ENCODE results near the gene RAP2B.
A peak's percentile ranks its signal among the peaks of the same experiment; 100 is the strongest.
"Not testable (repeated sequence)": the region's sequence is repeated elsewhere in the genome, so short reads cannot be mapped to it uniquely, and the experiment has no call there.

Gene RAP2B

DNA sequence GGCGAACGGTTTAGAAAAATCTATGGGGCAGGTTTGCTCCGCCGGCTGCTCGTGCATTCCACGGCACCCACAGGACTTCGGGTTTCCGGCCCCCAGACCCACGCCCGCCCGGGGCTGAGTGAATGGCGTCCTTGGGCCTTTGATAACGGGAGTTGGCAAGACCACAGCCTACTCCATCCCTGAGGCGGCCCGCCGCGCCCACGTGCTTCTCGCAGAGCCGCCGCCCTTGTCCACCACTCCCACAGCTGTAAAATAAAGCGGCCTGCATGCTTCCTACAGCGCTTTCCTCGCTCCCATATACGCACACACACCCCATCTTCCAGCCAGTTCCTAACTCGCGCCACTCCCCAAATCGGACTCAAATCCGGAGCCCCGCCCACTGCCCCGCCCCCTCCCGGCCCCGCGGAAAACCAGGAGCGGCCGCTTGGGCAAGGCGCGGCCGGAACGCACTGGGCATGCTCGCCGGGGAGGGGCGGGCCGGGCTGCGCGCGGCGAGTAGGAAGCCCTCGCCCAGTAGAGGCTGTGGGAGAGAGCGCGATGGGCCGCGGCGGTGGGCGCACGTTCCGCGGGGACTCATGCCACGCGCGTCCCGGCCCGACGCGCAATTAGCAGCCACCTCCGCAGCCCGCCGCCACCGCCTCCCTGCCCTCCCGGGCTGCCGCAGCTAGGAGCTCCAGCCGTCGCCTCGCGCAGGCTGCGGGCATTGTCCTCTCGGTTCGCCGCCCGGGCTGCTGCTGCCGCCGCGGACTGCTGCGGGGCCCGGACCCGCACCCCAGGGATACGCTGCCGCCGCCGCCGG, at the start of gene RAP2B:
TSS of gene RAP2B (plus strand) at position 513 of the 799 bp plus-strand sequence. CDS start 468 bp downstream, outside the sequence.
- peak; percentile 95 to 97 for DNase-seq

DNA sequence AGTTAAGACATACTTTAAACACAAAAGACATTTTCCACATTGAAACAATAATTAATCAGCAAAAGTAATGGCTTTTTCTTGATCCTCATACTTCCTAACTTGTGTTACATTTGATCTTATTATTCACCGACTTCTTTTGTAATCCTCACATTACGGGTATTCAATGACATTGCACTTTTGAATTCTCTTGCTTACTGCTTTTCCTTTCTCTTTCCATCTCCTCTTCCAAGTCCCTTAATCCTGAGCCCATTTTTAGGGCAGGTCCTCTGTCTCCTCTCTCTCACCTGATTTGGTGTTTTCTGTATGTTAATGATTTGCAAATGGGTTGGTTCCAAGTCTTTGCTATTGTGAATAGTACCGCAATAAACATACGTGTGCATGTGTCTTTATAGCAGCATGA, 48.5 kb upstream of the RAP2B start:
- DNase-seq: no peak

DNA sequence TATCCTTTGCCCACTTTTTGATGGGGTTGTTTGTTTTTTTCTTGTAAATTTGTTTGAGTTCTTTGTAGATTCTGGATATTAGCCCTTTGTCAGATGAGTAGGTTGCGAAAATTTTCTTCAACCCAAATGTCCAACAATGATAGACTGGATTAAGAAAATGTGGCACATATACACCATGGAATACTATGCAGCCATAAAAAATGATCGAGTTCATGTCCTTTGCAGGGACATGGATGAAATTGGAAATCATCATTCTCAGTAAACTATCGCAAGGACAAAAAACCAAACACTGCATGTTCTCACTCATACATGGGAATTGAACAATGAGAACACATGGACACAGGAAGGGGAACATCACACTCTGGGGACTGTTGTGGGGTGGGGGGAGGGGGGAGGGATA, 47.8 kb upstream of the RAP2B start:
- DNase-seq: not testable (repeated sequence)

DNA sequence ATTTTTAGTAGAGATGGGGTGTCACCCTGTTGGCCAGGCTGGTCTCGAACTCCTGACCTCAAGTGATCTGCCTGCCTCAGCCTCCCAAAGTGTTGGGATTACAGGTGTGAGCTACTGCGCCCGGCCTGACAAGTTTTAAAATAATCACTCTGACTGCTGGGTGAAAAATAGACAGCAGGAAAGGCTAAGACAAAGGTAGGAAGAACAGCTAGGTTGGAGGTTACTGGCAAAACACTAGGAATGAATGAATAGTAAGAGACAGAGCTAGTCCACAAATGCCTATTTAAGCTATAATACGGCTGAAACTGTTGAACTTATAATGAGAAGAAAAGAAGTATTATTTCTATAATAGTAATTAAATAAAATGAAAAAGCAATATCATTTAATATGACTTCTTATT, 46.7 kb upstream of the RAP2B start:
- no peak for DNase-seq

DNA sequence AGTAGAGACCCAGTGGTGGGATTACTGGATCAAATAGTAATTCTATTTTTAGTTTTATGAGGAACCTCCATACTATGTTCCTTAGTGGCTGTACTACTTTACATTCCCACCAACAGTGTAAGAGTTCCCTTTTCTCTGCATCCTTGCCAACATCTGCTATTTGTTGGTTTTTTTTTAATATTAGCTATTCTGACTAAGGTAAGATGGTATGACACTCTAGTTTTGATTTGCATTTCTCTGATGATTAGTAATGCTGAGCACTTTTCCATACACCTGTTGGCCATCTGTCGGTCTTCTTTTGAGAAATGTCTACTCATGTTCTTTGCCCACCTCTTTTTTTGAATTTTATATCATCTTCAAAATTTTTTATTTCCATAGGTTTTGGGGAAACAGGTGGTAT, 34.2 kb upstream of the RAP2B start:
- no peak for DNase-seq

DNA sequence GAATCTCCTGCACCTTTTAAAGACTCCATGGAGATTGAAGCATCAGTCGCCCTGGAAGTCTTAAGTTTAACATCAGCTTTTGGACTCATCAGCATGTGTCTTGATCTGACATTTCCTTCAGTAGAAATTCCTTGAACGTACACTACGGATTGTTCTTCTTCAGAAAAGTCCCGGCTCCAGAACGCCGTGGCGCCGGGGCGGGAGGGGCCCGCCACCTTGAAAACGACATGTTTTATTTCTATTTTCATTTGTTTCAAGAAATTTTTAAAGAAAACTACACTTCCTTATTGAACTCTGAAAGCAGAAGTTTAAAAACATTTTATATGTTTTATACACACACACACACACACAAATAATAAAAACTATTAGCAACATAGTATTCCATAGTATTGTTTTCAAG, 32.6 kb upstream of the RAP2B start:
- DNase-seq: no peak

DNA sequence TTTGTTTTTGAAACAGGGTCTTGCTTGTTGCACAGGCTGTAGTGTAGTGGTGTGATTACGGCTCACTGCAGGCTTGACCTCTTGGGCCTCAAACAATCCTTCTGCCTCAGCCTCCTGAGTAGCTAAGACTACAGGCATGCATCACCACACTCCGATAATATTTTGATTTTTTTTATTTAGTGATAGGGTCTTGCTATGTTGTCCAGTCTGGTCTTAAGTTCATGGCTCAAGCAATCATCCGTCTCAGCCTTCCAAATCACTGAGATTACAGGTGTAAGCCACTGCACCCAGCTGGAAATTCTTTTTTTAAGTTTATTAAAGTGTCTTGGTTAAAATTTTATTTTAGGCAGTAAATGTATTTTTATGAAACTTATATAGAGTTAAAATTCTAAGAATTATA, 32.2 kb upstream of the RAP2B start:
- DNase-seq: no peak

DNA sequence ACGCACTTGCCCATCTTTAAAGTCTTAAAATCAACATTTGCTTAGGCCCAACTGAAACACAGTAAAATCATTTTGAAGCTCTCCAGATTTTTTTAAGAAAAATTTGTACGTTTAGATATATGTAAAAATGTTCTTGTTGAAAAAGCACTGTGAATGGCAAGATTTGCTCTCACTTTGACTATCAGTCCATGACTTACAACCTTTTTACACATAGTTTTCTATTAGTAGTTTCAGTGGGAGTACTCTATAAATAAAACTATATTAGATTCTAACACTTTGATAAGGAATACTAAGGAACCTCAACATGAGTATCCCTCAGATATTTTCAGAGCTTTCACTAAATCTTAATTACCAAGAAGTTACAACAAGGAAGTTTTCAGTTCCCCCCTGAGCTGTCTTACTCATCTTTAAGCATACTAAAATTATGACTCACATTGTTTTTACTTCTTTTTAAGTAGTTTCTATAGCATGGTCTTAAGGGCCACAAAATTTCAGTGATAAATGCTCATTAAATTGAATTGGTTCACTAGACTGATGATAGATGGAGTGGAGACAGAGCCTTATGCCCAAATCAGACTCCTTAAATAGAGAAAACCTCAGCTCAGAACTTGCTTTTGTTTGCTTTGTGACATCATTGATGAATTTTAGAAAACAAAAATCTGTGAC, 31.6 kb upstream of the RAP2B start:
- no peak for DNase-seq

DNA sequence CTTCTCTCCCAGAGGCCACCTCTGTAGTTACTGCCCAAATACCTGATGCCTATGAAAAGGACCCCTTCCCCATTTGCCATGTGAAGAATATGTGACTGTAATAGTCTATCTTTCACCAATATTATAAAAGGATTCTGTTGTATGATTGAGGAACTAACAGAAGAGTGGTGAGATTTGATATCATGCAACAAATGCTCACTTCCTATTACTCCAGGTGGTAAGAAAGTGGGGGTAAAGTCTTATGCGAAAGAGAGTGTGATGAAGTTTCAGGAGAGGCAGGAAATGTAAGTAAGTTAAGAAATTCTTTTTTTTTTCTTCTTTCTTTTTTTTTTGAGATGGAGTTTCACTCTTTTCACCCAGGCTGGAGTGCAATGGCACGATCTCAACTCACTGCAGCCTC, 24.4 kb upstream of the RAP2B start:
- no peak for DNase-seq

DNA sequence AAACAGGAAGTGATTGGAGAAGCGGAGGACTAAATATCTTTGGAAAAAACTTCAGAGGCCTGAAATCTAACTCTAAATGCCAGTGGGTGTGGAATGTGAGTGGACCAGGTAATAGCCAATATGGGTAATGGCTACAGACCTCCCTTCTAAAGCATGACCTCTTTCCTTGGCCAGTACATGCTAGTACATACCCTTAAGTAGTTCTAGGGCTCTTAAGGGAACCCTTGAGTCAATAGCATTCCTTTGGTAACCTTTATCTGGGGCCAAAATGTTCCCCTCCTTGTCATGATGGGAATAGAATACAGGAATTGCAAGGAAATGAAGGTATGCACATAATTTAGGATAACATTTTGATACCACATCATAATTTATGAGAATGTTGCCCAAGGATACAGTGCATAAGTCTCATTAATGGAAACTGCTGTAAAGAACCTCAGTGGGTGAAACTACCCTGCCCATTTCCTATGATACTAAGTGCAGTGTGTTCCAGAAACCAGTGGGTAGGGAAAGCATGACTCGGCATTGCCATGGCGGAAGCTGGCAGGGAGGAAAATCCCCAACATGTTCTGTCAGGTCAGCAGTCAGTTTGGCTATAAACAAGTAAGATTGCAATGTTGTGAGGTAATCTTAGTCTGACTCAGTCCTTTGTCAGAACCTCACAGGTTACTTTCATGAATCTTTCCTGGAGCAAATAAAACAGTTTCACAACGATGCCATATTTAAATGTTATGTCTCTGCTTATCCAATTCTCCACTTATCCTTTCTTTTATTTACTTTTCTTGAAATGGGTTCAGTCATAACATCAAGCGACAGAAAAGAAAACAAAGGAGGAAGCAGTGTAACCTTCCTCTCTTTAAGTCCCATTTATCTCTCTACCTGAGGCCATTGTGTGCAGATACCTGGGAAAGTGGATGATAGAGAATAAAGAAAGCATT, 23.5 kb upstream of the RAP2B start:
- DNase-seq: peak; percentile 4 to 11

DNA sequence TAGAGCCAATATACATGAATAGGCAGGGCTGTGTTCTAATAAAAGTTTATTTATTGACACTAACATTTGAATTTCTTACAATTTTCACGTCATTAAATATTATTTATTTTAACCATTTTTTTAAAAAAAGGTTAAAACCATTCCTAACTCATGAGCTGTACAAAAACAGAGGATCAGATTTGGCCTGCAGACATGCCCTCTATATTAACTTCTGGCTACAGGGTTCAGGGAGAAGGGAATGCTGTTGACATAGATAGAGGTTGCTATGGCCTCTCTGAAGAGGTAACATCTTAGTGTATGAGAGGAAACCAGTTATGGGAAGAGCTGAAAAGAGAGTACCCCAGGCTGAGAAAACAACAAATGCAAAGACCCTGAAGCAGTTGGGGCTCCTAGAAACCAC, 19.1 kb upstream of the RAP2B start:
- DNase-seq: no peak

DNA sequence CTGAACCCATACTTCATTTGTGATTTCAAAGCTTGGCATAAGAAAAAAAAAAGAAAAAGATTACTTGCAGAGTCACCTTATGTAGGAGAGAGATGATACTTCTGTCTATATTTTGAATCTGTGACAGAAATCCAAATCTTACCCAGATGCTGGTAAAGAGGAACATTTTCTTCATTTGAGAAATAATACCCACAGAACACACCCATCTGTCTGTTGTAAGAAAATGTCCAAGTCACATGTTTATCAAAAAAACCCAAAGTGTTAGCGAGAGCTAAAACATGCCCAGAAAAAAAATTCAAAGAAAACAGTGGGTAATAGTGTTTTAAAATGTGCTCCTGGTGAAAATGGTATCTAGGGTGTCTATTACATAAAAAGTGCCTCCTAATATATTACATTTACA, 18.0 kb upstream of the RAP2B start:
- DNase-seq: no peak

DNA sequence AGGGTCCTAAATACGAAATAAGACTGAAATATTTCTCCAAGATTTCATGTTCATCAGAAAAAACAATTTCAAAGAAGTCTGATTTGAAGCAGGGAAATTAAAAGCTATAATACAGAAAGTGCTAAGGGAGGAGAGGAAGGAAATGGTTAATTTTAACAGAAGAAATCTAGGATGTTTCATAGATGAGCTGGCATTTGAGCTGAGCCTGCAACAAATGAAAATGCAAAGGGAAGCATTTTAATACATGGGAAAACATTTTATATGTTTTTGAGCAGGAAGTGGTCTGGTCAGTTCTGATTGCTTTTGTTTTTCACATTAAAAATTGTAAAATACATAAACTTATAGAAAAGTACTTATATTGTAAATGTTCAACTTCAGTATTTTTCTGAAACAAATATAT, 17.2 kb upstream of the RAP2B start:
- no peak for DNase-seq

DNA sequence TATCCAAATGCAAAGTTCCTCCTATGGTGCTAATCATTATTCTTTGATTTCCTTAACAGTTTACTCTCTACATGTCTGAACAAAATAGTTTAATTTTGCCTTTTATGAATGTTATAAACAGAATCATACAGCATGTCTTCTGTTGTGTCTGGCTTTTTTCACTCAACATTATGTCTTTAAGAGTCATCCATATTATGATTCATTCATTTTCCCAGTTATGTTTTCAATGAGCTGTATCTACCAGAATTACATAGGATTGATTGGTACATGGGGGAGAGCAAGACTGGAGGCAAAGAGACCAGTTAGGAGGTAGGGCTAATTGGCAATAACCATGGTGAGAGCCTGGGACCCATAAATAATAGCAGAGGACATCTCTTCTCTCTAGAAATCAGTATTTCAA, 16.6 kb upstream of the RAP2B start:
- no peak for DNase-seq

DNA sequence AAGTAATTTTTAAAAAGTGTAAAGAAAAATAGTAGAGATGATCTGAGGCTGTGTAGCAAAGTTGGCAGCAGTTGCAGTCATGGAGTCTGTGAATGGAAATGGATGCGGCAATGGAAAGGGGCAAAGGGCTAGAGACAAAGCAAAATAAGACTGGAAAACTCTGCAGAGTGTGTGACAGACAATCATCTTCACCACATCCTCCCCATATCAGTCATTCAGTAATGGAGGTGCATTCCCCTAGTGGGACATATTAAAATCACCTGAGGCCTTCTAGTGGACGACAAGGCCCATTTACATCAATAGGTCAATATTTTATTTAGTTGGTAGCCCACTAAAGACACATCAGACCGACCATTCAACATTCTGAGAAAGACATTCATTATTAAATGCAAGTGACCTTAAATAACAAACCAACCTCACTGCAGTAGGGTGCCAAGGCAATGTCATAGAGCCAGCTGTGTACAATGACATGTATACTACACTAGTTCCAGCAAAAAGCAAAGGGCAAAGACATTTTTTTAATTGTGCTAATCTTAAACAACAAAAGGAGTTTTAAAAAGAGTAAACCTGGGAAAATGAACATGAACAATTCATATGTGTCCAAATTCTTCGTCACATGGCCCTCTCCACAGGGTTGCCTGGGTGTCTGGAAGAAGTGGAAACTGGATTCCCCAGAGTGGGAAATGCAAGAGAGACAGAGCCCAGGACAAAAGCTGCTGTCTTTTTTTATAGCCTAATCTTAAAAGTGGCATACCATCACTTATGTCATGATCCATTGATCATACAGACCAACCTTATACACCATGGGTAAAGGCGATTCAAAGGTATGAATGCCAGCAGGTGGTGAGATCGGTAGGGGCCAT, 15.6 kb upstream of the RAP2B start:
- no peak for DNase-seq

DNA sequence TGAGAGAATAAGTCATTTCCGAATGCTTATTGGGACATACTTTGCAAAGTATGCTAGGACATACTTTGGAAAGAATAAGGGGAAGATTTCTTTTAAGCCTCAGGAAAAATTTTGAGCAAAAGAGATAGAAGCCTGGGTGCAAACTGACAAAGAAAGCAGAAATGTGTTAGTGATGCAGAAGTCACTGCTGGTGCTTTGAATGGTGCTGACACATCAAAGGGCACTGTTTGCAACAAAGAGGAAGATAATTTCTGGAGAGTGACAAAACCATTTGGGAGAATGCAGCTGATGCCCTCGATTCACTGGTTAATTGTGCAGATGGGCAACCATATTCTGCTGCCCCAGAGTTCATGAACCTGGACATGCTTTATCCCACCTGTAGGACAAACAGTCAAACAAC, 11.0 kb upstream of the RAP2B start:
- no peak for DNase-seq

DNA sequence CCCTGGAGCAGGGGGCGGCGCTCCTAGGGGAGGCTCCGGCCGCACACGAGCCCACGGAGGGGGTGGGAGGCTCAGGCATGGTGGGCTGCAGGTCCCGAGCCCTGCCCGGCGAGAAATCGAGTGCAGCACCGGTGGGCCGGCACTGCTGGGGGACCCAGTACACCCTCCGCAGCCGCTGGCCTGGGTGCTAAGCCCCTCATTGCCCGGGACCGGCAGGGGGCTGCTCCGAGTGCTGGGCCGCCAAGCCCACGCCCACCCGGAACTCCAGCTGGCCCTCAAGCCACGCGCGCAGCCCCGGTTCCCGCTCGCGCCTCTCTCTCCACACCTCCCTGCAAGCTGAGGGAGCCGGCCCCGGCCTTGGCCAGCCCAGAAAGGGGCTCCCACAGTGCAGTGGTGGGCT, 6.2 kb upstream of the RAP2B start:
- not testable (repeated sequence) for DNase-seq

DNA sequence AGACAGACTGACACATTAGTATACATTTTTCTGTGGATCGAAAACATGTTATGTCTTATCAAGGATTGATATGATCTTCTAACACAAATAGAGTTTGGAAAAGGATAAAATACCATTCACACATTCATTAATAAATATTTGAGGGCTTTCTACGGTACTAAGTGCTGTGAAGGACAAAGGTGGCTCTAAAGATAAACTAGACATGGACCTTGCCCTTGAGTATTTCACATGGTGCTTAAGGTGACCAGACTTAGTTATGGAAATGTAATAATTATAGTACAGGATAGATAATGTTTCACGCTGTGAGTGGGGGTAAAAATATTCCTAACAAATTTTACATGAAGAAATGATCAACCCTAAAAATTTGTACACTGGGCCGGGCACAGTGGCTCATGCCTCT, 3.8 kb upstream of the RAP2B start:
- no peak for DNase-seq

DNA sequence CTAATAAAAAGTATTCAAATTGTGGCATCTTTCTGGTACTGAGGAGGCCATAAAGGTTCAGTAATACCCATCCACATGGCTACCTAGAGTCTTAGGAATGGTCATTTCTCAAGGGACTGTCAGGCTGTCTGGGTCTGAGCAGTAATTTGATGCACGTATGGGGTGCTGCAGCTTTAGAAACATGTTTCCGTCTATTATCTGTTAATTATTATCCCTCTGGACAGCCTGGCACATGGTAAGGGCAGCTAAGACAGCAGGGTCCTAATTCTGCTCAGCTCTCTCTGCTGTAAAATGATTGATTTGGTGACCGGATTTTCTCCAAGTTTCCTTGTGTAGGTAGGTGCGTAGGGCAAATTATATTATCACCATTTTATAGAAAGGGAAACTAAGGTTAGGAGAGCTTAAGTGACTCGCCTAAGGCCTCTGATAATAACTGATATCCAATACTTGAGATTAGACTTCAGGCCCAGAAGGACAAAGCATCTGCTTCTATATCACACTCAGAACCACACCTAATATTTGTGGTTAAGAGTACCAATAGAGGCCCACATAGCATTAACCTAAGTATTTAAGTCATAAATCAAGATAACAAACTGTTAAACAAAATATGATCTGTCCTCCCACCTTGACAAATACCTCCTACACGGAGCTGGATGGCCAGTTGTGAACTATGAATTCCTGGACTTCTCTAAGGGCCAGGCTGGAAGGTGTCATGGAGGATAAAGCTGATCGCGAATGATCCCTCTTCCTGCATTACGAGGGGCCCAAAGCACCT, 2.9 kb upstream of the RAP2B start:
- DNase-seq: no peak

DNA sequence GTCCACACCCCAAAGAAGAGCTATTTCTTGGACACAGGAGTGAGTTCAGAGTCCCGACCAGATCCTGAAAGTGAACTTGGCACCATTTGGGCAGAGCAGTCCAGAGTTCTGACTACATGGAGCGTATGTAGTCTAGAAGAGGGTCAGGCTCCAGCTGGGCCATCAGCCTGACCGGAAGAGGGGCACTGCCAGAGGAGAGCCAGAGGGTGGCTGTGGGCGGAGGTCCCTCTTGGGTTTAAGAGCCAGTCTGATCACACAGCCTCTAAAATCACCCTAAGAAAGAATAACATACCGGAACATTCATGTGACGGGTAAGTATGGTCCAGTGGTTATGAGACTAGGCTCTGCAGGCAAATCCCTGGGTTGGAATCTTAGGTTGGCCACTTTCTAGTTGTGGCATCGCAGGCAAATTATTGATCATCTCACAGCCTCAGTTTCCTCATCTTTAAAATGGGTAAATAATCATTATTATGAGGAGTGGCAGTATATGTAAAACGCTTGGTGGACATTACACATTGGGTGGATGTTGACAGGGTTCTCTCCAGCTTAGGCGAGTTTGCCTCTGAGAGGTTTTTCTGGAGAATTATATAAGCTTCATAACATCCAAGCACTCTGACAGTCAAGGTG, 2.1 kb upstream of the RAP2B start:
- no peak for DNase-seq

DNA sequence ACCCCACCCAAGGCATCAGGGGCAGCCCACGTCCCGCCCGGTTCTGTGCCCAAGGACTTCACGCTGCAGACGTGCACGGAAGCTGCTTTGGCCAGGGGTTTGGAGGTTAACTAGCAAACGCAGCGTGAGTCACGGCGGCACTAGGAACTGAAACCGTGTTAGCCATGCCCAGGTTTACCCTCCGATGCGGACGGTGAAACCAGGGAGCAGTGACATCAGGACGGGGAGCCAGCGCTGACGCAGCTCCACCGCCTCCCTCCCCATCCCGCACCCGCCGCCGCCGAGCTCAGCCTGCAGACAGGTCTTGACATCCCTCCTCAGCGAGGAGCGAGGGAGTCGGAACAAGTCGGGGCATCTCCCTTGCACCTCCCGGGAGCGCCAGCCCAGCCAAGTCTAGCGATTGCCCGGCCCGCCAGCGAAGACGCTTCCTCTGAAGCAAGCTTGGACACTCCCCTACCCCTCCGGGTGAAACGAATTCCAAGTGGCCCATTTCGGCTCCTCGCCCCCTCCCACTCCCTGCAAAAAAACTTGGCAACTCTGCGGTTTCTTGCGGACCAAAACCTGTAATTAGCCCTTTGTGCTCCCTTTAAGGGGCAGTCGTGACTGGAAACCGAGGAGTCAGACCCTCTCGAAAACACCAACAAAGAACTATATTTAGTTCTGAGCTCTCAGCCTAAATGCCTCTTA, 1.4 kb upstream of the RAP2B start:
- peak; percentile 64 to 67 for DNase-seq

Data from activated CD4-positive, alpha-beta T cell treated with anti-CD3 and anti-CD28 coated beads, Interleukin-2, amount 50 U/mL, for 4 hours (primary cell).